H1 (cell line): ENCODE measurements around the gene RPL18A. TPM values are rescaled to one million over a fixed set of nuclear protein-coding genes. Genes with fewer than 3 reads are reported as not detected.

Source experiments
- HDAC6 ChIP-seq: IDR thresholded peaks from one replicate; pipeline ENCODE4 v1.7.1; 2012; ENCODE audit warnings: low read depth, mild to moderate bottlenecking, inconsistent platforms, low read length, moderate library complexity
- MAX ChIP-seq: IDR thresholded peaks from 2 replicates; pipeline ENCODE4 v1.6.1; 2012; ENCODE audit warnings: inconsistent platforms
- POLR2AphosphoS5 ChIP-seq: IDR thresholded peaks from 2 replicates; pipeline ENCODE4 v1.6.1; 2011; ENCODE audit warnings: low read depth, low read length
- TAF1 ChIP-seq: IDR thresholded peaks from 2 replicates; pipeline ENCODE4 v1.6.1; 2011; ENCODE audit warnings: mild to moderate bottlenecking, low read depth, low read length
- polyA plus RNA-seq, 7 experiments: library from polyadenylated mRNA; depleted of rRNA in 3 of 7; stranded (reverse) in 5 of 7; unstranded in 2 of 7; fragments of >200 nt in 5 of 7; fragments of 200-250 nt in 2 of 7; gene quantifications; 1 replicate in 5 of 7; 2 replicates in 1 of 7; 4 replicates in 1 of 7; pipeline versions ENCODE4 v1.2.1 to v1.2.3, GENCODE V29; 2011 to 2013; ENCODE audit warnings: missing spikeins in 2 of 7, mixed read lengths in 2 of 7
- total RNA-seq: library from RNA; stranded (reverse); fragmentation: NEBNext Ultra II Directional; extraction: Animal tissue kit (Norgen Biotek cat#: 25700); gene quantifications from 2 replicates; pipeline ENCODE4 v1.2.1, GENCODE V29; 2021

RPL18A gene
- total and polyA plus RNA-seq, 2 of the 8 experiments (the other 6 are each of a cell fraction or from before 2014, with no cell fraction given), result 2,749 to 3,938 TPM

- TF ChIP-seq POLR2AphosphoS5, result no peak
- peak; percentile 70 for TF ChIP-seq MAX
- no peak for TF ChIP-seq HDAC6
- TF ChIP-seq TAF1, result 0 out of 2 replicates have a peak, but pooled peaks have one; percentile 17
- TF ChIP-seq, all 59 proteins: peak for 6
These were observed 14.4 kb downstream of the RPL18A start (continued) for GRCh38 chr19:17873786-17874757.
